Breast epithelium (tissue), 3 donors: ENCODE results near the gene ABHD6.

Source experiments
- CTCF ChIP-seq, 3 donors: fragments of 450-650 bp; IDR thresholded peaks; one replicate each; pipeline ENCODE4 v1.5.1; 2016 to 2017; ENCODE audit warnings: antibody characterized with exemption in 3 of 3, mild to moderate bottlenecking in 3 of 3, moderate library complexity in 3 of 3
- POLR2A ChIP-seq: fragments of 450-650 bp; IDR thresholded peaks from one replicate; pipeline ENCODE4 v1.6.1; 2016; ENCODE audit warnings: antibody characterized with exemption, mild to moderate bottlenecking, moderate library complexity
- POLR2AphosphoS5 ChIP-seq, 3 donors: sonication (generic); formaldehyde crosslinking; IDR thresholded peaks; one replicate each; pipeline ENCODE4 v1.6.1; 2017; ENCODE audit warnings: antibody characterized with exemption in 3 of 3

- TF ChIP-seq CTCF (IDR thresholded peaks at IDR 0.05) (no peak), POLR2A (no peak), POLR2AphosphoS5 (IDR thresholded peaks at IDR 0.05) (no peak)
Observed at GRCh38 chr3:58209933-58210332, 27.7 kb upstream of the ABHD6 start.
